NT2/D1 (cell line): ENCODE data around the gene B3GAT3.

Experiments
- SUZ12 ChIP-seq: IDR thresholded peaks from 2 replicates; pipeline ENCODE4 v1.6.1; 2011; ENCODE audit not compliant: insufficient read length, insufficient read depth; ENCODE audit errors: extremely low read depth
- YY1 ChIP-seq: IDR thresholded peaks from 2 replicates; pipeline ENCODE4 v1.6.1; 2011; ENCODE audit not compliant: insufficient read length, insufficient read depth

- TF ChIP-seq YY1 (no peak), SUZ12 (no peak)
These were observed 17.2 kb downstream of the B3GAT3 start for GRCh38 chr11:62604460-62605120.
